Fibroblast of lung (primary cell): ENCODE results near the gene MAPKAPK2. TPM values are rescaled to one million over a fixed set of nuclear protein-coding genes. Genes with fewer than 3 reads are reported as not detected.
A peak's percentile ranks its signal among the peaks of the same experiment; 100 is the strongest.

Source experiments
- DNase-seq, 2 donors: peaks; one replicate each; pipeline versions ENCODE4 v3.0.0 to v3.0.0-alpha.2; 2010; ENCODE audit warnings: low read depth in 2 of 2
- H2AFZ ChIP-seq: 2 replicates; pipeline ENCODE4 v1.5.1; 2012; ENCODE audit warnings: low read length, control low read depth, inconsistent platforms
- H3K27ac ChIP-seq: 2 replicates; pipeline ENCODE4 v1.5.1; 2011; ENCODE audit warnings: low read length, control low read depth; ENCODE audit not compliant: insufficient read depth
- H3K27me3 ChIP-seq: 2 replicates; pipeline ENCODE4 v1.5.1; 2011; ENCODE audit warnings: mild to moderate bottlenecking, low read length; ENCODE audit not compliant: control insufficient read depth, insufficient read depth
- H3K36me3 ChIP-seq: 2 replicates; pipeline ENCODE4 v1.5.1; 2011; ENCODE audit warnings: low read length; ENCODE audit not compliant: control insufficient read depth, insufficient read depth
- H3K4me1 ChIP-seq: 2 replicates; pipeline ENCODE4 v1.5.1; 2011; ENCODE audit warnings: low read length; ENCODE audit not compliant: control insufficient read depth, insufficient read depth; ENCODE audit errors: extremely low read depth
- H3K4me2 ChIP-seq: 2 replicates; pipeline ENCODE4 v1.5.1; 2011; ENCODE audit warnings: low read length, control low read depth; ENCODE audit not compliant: insufficient read depth; ENCODE audit errors: extremely low read depth
- H3K4me3 ChIP-seq, 4 experiments: fragments of 200-600 bp in 1 of 4; sonication (generic) in 1 of 4; replicated peaks in 1 of 4; 2 replicates each; pipeline ENCODE4 v1.5.1; 2011 to 2016; ENCODE audit warnings: low read length in 4 of 4, low read depth in 3 of 4, mild to moderate bottlenecking in 3 of 4, control low read depth in 2 of 4, inconsistent platforms in 1 of 4, mixed read lengths in 1 of 4; ENCODE audit not compliant: insufficient read depth in 1 of 4; ENCODE audit errors: control extremely low read depth in 1 of 4
- H3K79me2 ChIP-seq: 2 replicates; pipeline ENCODE4 v1.5.1; 2012; ENCODE audit warnings: mild to moderate bottlenecking, low read length, inconsistent platforms; ENCODE audit not compliant: control insufficient read depth, insufficient read depth
- H3K9ac ChIP-seq: 2 replicates; pipeline ENCODE4 v1.5.1; 2011; ENCODE audit warnings: mild to moderate bottlenecking, low read length, control low read depth; ENCODE audit not compliant: insufficient read depth
- H3K9me3 ChIP-seq: 2 replicates; pipeline ENCODE4 v1.5.1; 2012; ENCODE audit warnings: low read depth, low read length; ENCODE audit not compliant: control insufficient read depth, insufficient read depth
- H4K20me1 ChIP-seq: 2 replicates; pipeline ENCODE4 v1.5.1; 2011; ENCODE audit warnings: low read length; ENCODE audit not compliant: control insufficient read depth, insufficient read depth; ENCODE audit errors: extremely low read depth
- CTCF ChIP-seq, 2 donors: IDR thresholded peaks in 1 of 2; conservative IDR thresholded peaks in 1 of 2; 1 replicate in 1 of 2; 2 replicates in 1 of 2; pipeline ENCODE4 v1.5.1; 2011 to 2012; ENCODE audit warnings: low read length in 2 of 2, control low read depth in 1 of 2, inconsistent platforms in 1 of 2, low read depth in 1 of 2, mild to moderate bottlenecking in 1 of 2
- EZH2 ChIP-seq: IDR thresholded peaks from 2 replicates; pipeline ENCODE4 v1.5.1; 2012; ENCODE audit warnings: low read length, control low read depth, mild to moderate bottlenecking; ENCODE audit errors: missing control alignments
- polyA plus RNA-seq, 2 donors: library from polyadenylated mRNA; depleted of rRNA in 1 of 2; stranded (reverse) in 1 of 2; unstranded in 1 of 2; fragments of >200 nt; gene quantifications; 2 replicates each; pipeline ENCODE4 v1.2.1, GENCODE V29; 2011 to 2012; ENCODE audit warnings: missing spikeins in 1 of 2
- total RNA-seq: library from RNA; depleted of rRNA; stranded (reverse); fragments of >200 nt; gene quantifications from 2 replicates; pipeline ENCODE4 v1.2.1, GENCODE V29; 2014

Gene MAPKAPK2
- total and polyA plus RNA-seq, 2 donors (not counting 1 experiment from before 2014, with no cell fraction given) = 51.9 to 85.7 TPM

- Histone ChIP-seq H2AFZ (no peak overlapping the region), H3K4me2 (no peak overlapping the region), H3K36me3 (no peaks in the 10 kb centered on the region), H3K9me3 (no peaks in the 10 kb centered on the region), H3K4me3 (no peak overlapping the region), H3K9ac (no peak overlapping the region), H4K20me1 (no peaks in the 10 kb centered on the region), H3K4me1 (peaks cover 48% of the 10 kb centered on the region), H3K79me2 (peaks cover 90% of the 10 kb centered on the region), H3K27me3 (no peaks in the 10 kb centered on the region), H3K27ac (peak overlapping the region; percentile 91)
- DNase-seq = no peak
- TF ChIP-seq EZH2 (no peak), CTCF (conservative IDR thresholded peaks at IDR 0.05 in 1 of 2, IDR thresholded peaks at IDR 0.05 in 1 of 2; ENCODE audit: low read depth in 1 of 2, low read length in 2 of 2) (no peak)
These were observed 19.5 kb downstream of the MAPKAPK2 start for GRCh38 chr1:206704226-206704625.

- Histone ChIP-seq H4K20me1 (no peaks in the 10 kb centered on the region), H3K4me3 (peak overlapping the region in 1 of 4 experiments; percentile 34), H3K9ac (peak overlapping the region; percentile 58), H3K79me2 (peaks cover 91% of the 10 kb centered on the region), H2AFZ (no peak overlapping the region), H3K4me2 (peak overlapping the region; percentile 88), H3K27ac (peak overlapping the region; percentile 91), H3K4me1 (peaks cover 50% of the 10 kb centered on the region), H3K36me3 (no peaks in the 10 kb centered on the region), H3K9me3 (no peaks in the 10 kb centered on the region), H3K27me3 (no peaks in the 10 kb centered on the region)
- peak; percentile 79 to 82 for DNase-seq
- TF ChIP-seq EZH2 (no peak), CTCF (conservative IDR thresholded peaks at IDR 0.05 in 1 of 2, IDR thresholded peaks at IDR 0.05 in 1 of 2; ENCODE audit: low read depth in 1 of 2, low read length in 2 of 2) (no peak)
These were observed 20.5 kb downstream of the MAPKAPK2 start for GRCh38 chr1:206705191-206705590.

GRCh38 chr1:206705726-206706297 lies 21.1 kb downstream of the MAPKAPK2 start:
- DNase-seq = peak in 1 of 2 donors; percentile 56
- Histone ChIP-seq H2AFZ (no peak overlapping the region), H3K79me2 (peaks cover 90% of the 10 kb centered on the region), H3K4me2 (peak overlapping the region; percentile 88), H3K4me1 (peaks cover 50% of the 10 kb centered on the region), H3K9ac (peak overlapping the region; percentile 58), H4K20me1 (no peaks in the 10 kb centered on the region), H3K36me3 (no peaks in the 10 kb centered on the region), H3K4me3 (peak overlapping the region in 1 of 4 experiments; percentile 34), H3K27me3 (no peaks in the 10 kb centered on the region), H3K27ac (peak overlapping the region; percentile 91), H3K9me3 (no peaks in the 10 kb centered on the region)
- TF ChIP-seq EZH2 (no peak), CTCF (conservative IDR thresholded peaks at IDR 0.05 in 1 of 2, IDR thresholded peaks at IDR 0.05 in 1 of 2; ENCODE audit: low read depth in 1 of 2, low read length in 2 of 2) (no peak)
